ENCODE data around the gene TRAK1. TPM values are rescaled to one million over a fixed set of nuclear protein-coding genes. Genes with fewer than 3 reads are reported as not detected.
"Not testable (repeated sequence)": the region's sequence is repeated elsewhere in the genome, so short reads cannot be mapped to it uniquely, and the experiment has no call there.

TRAK1 gene
- total RNA-seq, 1 experiment from 2014 or later: 41.0 TPM

DNA sequence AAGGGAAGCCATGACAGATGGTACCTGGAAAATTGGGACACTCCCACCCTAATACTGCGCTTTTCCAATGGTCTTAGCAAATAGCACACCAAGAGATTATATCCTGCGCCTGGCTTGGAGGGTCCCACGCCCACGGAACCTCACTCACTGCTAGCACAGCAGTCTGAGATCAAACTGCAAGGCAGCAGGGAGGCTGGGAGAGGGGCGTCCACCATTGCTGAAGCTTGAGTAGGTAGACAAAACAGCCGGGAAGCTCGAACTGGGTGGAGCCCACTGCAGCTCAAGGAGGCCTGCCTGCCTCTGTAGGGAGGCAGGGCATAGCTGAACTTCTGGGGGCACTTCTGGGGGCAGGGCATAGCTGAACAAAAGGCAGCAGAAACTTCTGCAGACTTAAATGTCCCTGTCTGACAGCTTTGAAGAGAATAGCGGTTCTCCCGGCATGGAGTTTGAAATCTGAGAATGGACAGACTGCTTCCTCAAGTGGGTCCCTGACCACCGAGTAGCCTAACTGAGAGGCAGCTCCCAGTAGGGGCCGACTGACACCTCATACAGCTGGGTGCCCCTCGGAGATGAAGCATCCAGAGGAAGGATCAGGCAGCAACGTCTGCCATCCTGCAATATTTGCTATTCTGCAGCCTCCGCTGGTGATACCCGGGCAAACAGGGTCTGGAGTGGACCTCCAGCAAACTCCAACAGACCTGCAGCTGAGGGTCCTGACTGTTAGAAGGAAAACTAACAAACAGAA, 12.9 kb downstream of the TRAK1 start:
- CTCF ChIA-PET; DNase-seq (ENCODE audit: low spot score); H3K27me3 Mint-ChIP-seq (ENCODE audit: low read depth); H3K27ac Mint-ChIP-seq; POLR2A ChIA-PET; H3K4me3 Mint-ChIP-seq; ATAC-seq: not testable (repeated sequence)
- H3K9me3 Mint-ChIP-seq: peaks cover 11% of the 10 kb centered on the region
- H3K4me1 Mint-ChIP-seq: peaks cover 16% of the 10 kb centered on the region
- peaks cover 20% of the 10 kb centered on the region for H3K36me3 Mint-ChIP-seq

GRCh38 chr3:42105994-42106393, 14.8 kb downstream of the TRAK1 start:
- H3K4me1 Mint-ChIP-seq; H3K27me3 Mint-ChIP-seq (ENCODE audit: low read depth); H3K27ac Mint-ChIP-seq; H3K4me3 Mint-ChIP-seq; ATAC-seq; POLR2A ChIA-PET; DNase-seq (ENCODE audit: low spot score); CTCF ChIA-PET: not testable (repeated sequence)
- peaks cover 20% of the 10 kb centered on the region for H3K36me3 Mint-ChIP-seq
- peaks cover 11% of the 10 kb centered on the region for H3K9me3 Mint-ChIP-seq

- no peak overlapping the region for H3K4me3 Mint-ChIP-seq
- DNase-seq (ENCODE audit: low spot score): no peak
- H3K4me1 Mint-ChIP-seq: peaks cover 10% of the 10 kb centered on the region; the same call in 1 of the 2 replicates
- ChIA-PET CTCF (no interaction called here), POLR2A (no interaction called here)
- H3K9me3 Mint-ChIP-seq: peaks cover 11% of the 10 kb centered on the region
- no peak for ATAC-seq
- no peak for TF ChIP-seq TP53 (CRISPR knock-in tag; IDR thresholded peaks at IDR 0.05)
- TF ChIP-seq ATF1 (CRISPR knock-in tag; IDR thresholded peaks at IDR 0.05): no peak
- no peak for TF ChIP-seq HMGA2 (CRISPR knock-in tag; IDR thresholded peaks at IDR 0.05)
- TF ChIP-seq ATF2 (CRISPR knock-in tag; IDR thresholded peaks at IDR 0.05; ENCODE audit: borderline replicate concordance, low read depth): no peak
- TF ChIP-seq ZSCAN18 (CRISPR knock-in tag; IDR thresholded peaks at IDR 0.05): no peak
- H3K36me3 Mint-ChIP-seq: peaks cover 20% of the 10 kb centered on the region
- H3K27ac Mint-ChIP-seq: no peak overlapping the region
- no peaks in the 10 kb centered on the region for H3K27me3 Mint-ChIP-seq (ENCODE audit: low read depth)
Measured at GRCh38 chr3:42106646-42107045, 15.5 kb downstream of the TRAK1 start.

DNA sequence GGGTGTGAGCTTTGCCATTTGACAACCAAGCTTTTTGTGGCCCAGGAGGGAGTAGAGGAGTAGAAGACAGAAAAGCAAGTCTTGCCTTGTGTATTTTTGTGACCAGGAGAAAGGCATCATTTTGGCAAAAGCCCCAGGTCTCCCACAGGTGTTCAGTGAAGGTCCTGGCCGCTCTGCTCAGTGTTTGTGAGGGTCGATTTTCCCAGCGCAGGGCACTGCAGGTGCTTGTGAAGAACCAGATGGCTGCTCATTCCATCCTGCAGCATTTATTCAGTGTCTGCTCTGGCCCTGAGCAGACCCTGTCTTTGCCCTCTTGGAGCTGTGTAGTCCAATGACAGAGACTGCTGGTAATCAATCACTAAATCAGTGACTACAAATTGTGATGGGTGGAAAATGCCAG, 19.5 kb downstream of the TRAK1 start:
- ChIA-PET POLR2A (no interaction called here), CTCF (no interaction called here)
- Mint-ChIP-seq H3K27me3 (ENCODE audit: low read depth) (no peaks in the 10 kb centered on the region), H3K9me3 (peaks cover under 1% of the 10 kb centered on the region; the same call in 1 of the 2 replicates), H3K4me3 (no peak overlapping the region), H3K36me3 (peaks cover under 1% of the 10 kb centered on the region), H3K4me1 (no peaks in the 10 kb centered on the region), H3K27ac (no peak overlapping the region; the same call in 1 of the 2 replicates)
- DNase-seq (ENCODE audit: low spot score) (no peak), ATAC-seq (no peak)
- TF ChIP-seq USF2 (CRISPR knock-in tag; IDR thresholded peaks at IDR 0.05): no peak
- TF ChIP-seq TEAD1 (CRISPR knock-in tag; IDR thresholded peaks at IDR 0.05): no peak
- no peak for TF ChIP-seq ZNF425 (CRISPR knock-in tag; conservative IDR thresholded peaks at IDR 0.05)
- TF ChIP-seq TCF7 (CRISPR knock-in tag; IDR thresholded peaks at IDR 0.05; ENCODE audit: low read depth): no peak
- TF ChIP-seq E2F5 (CRISPR knock-in tag; IDR thresholded peaks at IDR 0.05): no peak
- TF ChIP-seq, protein P1, sequence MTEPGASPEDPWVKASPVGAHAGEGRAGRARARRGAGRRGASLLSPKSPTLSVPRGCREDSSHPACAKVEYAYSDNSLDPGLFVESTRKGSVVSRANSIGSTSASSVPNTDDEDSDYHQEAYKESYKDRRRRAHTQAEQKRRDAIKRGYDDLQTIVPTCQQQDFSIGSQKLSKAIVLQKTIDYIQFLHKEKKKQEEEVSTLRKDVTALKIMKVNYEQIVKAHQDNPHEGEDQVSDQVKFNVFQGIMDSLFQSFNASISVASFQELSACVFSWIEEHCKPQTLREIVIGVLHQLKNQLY (CRISPR knock-in tag; IDR thresholded peaks at IDR 0.05): no peak
- TF ChIP-seq, protein P2, sequence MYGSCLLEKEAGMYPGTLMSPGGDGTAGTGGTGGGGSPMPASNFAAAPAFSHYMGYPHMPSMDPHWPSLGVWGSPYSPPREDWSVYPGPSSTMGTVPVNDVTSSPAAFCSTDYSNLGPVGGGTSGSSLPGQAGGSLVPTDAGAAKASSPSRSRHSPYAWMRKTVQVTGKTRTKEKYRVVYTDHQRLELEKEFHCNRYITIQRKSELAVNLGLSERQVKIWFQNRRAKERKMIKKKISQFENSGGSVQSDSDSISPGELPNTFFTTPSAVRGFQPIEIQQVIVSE (CRISPR knock-in tag; IDR thresholded peaks at IDR 0.05; ENCODE audit: borderline replicate concordance): no peak
- TF ChIP-seq ZNF416 (CRISPR knock-in tag; IDR thresholded peaks at IDR 0.05): no peak
- no peak for TF ChIP-seq JAZF1 (CRISPR knock-in tag; IDR thresholded peaks at IDR 0.05)
- TF ChIP-seq ESRRA (CRISPR knock-in tag; IDR thresholded peaks at IDR 0.05; ENCODE audit: borderline replicate concordance): no peak
- no peak for TF ChIP-seq ZNF396 (CRISPR knock-in tag; IDR thresholded peaks at IDR 0.05; ENCODE audit: borderline replicate concordance)
- TF ChIP-seq ZNF671 (CRISPR knock-in tag; IDR thresholded peaks at IDR 0.05): no peak
- TF ChIP-seq NR2C2 (CRISPR knock-in tag; IDR thresholded peaks at IDR 0.05): no peak
